Measurements from ENCODE around the gene GABARAPL1.

Gene GABARAPL1

DNA sequence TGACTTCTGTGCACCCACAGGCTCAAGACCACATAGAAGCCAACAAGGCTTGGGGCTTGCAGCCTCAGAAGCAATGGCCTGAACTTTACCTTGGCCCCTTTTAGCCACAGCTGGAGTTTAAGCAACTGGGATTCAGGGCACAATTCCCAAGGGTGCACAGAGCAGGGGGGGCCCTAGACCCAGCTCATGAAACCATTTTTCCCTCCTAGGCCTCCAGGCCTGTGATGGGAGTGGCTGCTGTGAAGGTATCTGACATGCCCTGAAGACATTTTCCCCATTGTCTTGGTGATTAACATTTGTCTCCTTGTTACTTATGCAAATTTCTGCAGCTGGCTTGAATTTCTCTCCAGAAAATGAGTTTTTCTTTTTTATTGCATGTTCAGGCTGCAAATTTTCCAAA lies 21.9 kb downstream of the GABARAPL1 start:
- DNase-seq (ENCODE audit: low read depth in 2 of 2, low spot score in 1 of 2), result no peak

DNA sequence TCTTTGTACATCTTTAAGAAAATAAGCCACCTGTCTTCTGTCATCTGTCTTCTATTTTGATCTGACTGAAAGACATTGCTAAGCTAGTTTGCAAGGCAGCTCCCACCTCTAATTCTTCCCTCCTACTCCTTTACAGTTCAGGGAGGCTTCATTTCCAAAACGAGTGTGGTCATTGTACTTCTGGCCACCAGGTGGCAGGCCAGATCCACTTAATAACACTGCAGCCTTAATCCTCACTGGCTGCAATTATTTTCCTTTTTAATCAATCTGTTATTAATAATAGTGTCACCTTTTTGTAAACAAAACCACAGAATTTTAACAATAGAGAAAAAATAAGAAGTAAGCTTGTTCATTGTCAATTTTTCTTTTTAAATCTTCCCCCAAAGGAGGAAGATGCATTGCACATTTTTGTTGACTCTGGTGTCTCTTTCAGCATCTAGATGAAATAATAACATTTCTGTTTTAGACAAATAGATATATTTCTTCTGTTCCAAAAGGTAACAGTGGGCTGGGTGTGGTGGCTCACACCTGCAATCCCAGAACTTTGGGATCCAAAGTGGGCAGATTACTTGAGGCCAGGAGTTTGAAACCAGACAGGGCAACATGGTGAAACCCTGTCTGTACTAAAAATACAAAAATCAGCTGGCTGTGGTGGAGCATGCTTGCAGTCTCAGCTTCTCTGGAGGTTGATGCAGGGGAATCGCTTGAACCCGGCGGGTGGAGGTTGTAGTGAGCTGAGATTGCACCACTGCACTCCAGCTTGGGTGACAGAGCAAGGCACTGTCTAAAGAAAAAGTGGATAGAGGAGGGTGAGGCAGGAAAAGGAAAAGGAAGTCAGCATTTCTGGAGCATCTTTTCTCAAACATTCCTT lies 23.3 kb downstream of the GABARAPL1 start:
- DNase-seq (ENCODE audit: low read depth in 2 of 2, low spot score in 1 of 2), result peak in 1 of 2 donors; percentile 22

- no peak for DNase-seq (ENCODE audit: low read depth in 2 of 2, low spot score in 1 of 2)
These were observed 24.0 kb downstream of the GABARAPL1 start for GRCh38 chr12:10236720-10237119.

DNA sequence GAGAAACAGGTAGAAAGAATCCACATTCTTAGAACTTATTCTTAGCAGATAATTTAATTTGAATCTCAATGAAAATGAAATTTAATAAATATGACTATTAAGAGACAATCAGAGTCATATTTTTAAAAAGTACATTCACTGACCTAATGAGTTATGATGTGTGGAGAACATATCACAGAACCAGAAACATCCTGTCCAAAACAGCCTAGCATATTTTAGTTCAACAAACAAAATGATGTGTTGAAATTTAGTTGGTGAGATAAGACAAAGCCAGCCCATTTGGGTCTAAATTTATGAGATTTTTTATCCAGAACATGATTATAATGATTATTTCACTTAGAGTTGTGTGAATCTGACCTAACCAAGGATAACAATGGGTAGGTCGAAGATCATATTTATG lies 25.8 kb downstream of the GABARAPL1 start:
- DNase-seq (ENCODE audit: low read depth in 2 of 2, low spot score in 1 of 2), result no peak

GRCh38 chr12:10241290-10241689 lies 28.6 kb downstream of the GABARAPL1 start:
- no peak for DNase-seq (ENCODE audit: low read depth in 2 of 2, low spot score in 1 of 2)

DNA sequence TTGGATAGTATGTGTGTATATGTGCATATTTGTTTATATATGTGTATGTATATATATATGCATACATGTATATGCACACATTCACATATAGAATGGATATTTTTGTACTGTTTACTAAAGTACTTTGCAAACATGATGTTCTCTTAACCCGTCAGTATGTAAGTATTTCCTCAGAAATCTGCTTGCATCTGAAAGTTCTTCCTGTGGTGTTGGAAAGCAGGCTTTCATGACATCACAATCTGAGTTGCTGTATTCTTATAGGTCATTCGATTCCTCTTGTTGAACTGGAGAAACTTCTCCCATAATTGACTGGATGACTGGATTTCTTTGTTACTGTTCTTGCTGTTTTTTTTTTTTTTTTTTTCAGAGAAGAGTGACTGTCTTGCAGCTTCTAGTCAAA lies 29.1 kb downstream of the GABARAPL1 start:
- no peak for DNase-seq (ENCODE audit: low read depth in 2 of 2, low spot score in 1 of 2)

DNA sequence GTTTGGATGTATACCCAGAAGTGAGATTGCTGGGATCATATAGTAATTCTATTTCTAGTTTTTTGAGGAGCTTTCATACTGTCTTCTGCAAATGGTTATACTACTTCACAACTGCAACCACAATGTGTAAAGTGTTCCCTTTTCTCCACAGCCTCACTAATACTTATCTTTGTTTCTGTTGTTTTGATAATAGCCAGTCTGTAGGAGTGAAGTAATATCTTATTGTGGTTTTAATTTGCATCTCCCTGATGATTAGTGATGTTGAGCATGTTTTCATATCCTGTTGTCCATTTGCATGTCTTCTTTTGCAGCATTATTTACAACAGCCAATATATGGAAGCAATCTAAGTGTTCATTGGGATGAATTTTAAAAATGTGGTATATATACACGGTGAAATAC lies 29.9 kb downstream of the GABARAPL1 start:
- no peak for DNase-seq (ENCODE audit: low read depth in 2 of 2, low spot score in 1 of 2)

DNA sequence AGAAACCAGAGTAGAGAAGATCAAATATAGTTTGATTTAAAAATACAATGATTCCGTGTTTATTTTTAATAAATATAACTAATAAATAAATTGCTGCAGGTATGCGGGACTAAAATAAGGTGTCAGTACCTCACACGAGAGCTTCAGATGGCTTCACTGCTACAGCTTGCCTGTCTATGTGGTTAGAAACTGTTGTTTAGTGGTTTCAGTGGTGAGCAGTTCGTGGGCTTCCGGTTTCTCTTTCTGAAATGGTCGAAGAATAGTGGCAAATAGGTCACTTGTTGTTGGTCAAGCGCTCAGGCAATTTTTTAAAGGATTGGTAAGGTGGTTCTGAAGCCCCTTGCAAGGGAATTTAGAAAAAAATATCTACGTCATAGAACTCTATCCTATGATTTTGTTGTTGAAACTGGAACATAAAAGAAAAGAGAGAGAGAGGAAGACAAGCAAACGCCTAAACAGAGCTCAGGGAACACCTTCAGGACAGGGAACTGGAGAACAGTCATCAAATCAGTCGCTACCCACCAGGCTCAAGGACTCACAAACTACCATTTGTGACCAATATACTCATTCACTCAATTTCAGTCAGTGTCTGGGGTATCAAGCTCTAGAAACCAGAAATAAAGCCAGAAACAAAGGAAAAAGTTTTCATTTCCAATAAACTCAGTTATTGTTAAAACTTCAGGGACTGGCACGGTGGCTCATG lies 31.3 kb downstream of the GABARAPL1 start:
- peak in 1 of 2 donors; percentile 10 for DNase-seq (ENCODE audit: low read depth in 2 of 2, low spot score in 1 of 2)

DNA sequence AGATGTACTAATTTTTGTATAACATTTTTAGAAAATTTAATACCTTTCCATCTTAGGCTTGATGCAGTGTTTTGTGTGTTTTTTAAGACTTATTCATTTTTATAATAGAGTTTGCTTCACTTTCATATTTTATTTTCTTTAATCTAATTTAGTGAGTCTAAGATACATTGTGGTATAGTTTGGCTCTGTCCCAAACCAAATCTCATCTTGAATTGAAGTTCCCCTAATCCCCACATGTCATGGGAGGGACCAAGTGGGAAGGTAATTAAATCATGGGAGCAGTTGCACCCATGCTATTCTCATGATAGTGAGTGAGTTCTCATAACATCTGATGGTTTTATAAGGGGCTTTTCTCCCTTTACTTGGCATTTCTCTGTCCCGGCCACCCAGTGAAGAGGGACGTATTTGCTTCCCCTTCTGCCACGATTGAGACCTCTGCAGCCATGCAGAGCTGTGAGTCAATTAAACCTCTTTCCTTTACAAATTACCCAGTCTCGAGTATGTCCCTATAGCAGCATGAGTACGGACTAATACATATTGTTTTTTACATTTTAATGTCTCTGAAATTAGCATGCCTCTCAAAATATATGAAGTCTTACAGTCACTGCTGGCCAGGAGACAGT lies 34.9 kb downstream of the GABARAPL1 start:
- DNase-seq (ENCODE audit: low read depth in 2 of 2, low spot score in 1 of 2), result no peak

- peak in 1 of 2 donors; percentile 16 for DNase-seq (ENCODE audit: low read depth in 2 of 2, low spot score in 1 of 2)
These were observed 37.2 kb downstream of the GABARAPL1 start for GRCh38 chr12:10249690-10250455.

DNA sequence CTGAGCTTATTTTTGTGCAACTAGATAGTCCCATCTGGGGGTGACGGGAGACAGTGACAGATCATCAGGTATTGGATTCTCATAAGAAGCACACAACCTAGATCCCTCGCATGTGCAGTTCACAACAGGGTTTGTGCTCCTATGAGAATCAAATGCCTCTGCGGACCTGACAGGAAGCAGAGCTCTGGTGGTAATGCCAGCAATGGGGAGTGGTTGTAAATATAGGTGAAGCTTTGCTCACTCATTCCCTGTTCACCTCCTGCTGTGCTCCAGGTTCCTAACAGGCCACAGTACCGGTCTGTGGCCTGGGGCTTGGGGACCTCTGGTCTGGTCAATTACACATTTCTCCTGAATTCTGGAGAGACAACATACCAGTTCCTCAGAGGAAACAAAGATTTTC lies 39.0 kb downstream of the GABARAPL1 start:
- DNase-seq (ENCODE audit: low read depth in 2 of 2, low spot score in 1 of 2), result no peak

DNA sequence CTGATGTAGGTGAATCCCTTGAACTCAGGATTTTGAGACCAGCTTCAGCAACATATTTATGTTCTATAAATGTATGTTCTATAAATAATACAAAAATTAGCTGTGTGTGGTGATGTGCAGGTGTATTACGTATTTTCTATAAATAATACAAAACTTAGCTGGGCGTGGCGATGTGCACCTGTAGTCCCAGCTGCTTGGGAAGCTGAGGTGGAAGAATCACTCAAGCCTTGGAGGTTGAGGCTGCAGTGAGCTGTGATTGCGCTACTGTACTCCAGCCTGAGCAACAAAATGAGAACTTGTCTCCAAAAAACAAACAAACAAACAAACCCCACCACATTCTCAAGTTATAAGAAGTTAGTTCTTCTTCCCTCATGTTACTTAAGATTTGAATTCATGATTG lies 39.5 kb downstream of the GABARAPL1 start:
- DNase-seq (ENCODE audit: low read depth in 2 of 2, low spot score in 1 of 2), result no peak

DNA sequence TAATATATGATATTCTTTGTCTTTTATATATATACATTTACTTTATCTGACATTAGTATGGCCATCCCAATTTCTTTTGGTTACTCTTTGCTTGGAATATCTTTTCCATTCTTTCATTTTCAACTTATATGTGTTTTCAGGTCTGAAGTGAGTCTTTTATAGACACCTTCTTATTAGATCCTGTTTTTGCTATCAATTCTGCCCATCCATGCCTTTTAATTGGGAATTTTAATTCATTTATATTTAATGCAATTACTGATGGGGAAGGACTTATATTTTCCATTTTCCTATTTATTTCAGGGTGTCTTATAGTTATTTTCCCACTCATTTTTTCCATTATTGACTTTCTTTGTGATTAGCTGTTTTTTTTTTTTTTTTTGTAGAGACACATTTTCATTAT lies 43.4 kb downstream of the GABARAPL1 start:
- DNase-seq (ENCODE audit: low read depth in 2 of 2, low spot score in 1 of 2), result no peak

GRCh38 chr12:10260927-10261326 lies 48.2 kb downstream of the GABARAPL1 start:
- no peak for DNase-seq (ENCODE audit: low read depth in 2 of 2, low spot score in 1 of 2)

DNA sequence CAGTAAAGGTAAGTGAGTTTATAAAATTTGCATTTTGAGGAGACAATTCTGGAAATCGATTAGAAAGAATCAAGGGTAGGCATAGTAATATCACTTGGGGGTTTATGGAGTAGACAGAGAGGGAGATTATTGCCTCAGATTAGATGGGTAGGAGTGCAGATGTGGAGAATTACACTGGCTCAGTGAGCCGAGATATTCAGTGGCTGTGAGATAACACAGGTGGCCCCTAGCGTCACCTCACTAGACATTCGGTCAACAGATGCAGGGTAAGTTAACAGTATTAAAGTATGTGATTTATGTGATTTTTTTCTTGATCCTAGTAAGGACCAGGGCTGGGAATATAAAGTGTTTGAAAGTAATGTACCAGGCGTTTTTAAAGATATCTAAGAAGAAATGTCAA lies 55.4 kb downstream of the GABARAPL1 start:
- no peak for DNase-seq (ENCODE audit: low read depth in 2 of 2, low spot score in 1 of 2)

- DNase-seq (ENCODE audit: low read depth in 2 of 2, low spot score in 1 of 2), result no peak
These were observed 59.8 kb downstream of the GABARAPL1 start for GRCh38 chr12:10272467-10272866.

Measured in stimulated activated CD8-positive, alpha-beta memory T cell treated with anti-CD3 and anti-CD28 coated beads, Interleukin-4, amount 100 ng/mL, for 1 hour (primary cell).